ENCODE results near the gene PWWP2A.

DNA sequence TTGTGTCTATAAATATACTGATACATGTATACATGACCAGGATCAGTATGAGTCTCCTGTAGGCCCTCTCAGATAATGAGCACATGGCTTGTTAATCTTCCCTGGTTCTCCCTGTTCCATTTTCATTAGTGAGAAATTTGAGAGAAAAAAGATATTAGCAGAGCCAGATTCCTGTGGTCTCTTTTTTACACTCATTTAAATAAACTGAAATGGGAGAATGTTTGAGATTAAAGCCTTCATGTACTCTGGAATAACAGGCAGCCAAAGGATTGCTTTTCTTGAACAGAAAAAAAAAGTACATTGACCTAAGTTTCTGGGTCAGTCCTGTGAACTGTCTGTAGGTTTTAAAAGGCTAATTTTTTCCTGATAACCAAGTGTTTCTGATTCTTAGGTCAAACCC is 44.2 kb downstream of the PWWP2A start:
- TF ChIP-seq, protein P1, sequence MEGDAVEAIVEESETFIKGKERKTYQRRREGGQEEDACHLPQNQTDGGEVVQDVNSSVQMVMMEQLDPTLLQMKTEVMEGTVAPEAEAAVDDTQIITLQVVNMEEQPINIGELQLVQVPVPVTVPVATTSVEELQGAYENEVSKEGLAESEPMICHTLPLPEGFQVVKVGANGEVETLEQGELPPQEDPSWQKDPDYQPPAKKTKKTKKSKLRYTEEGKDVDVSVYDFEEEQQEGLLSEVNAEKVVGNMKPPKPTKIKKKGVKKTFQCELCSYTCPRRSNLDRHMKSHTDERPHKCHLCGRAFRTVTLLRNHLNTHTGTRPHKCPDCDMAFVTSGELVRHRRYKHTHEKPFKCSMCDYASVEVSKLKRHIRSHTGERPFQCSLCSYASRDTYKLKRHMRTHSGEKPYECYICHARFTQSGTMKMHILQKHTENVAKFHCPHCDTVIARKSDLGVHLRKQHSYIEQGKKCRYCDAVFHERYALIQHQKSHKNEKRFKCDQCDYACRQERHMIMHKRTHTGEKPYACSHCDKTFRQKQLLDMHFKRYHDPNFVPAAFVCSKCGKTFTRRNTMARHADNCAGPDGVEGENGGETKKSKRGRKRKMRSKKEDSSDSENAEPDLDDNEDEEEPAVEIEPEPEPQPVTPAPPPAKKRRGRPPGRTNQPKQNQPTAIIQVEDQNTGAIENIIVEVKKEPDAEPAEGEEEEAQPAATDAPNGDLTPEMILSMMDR (IDR thresholded peaks at IDR 0.05), result no peak
- no peak for TF ChIP-seq EZH2 (IDR thresholded peaks at IDR 0.05; ENCODE audit: borderline replicate concordance, insufficient read depth, low read depth, low read length, poor library complexity, severe bottlenecking)

Measured in B cell (primary cell).